ENCODE measurements around the gene FOCAD.

FOCAD gene

DNA sequence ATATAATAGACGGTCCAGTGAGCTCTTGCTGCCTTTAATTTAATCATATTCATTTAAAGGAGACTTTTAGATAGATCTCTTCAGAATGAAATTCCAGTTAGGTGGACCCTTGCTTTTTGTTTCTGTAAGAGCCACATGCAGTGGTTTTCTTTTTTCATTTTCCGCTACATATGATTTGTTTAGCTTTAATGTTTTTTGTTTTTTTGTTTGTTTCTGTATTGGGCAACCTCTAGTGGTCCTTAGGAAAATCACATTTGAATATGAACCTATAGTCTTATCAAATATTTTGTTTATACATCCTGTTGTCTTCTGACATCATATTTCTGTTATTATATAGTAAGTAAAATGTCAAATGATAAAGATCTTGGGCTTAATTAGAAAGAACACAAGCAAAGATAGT is 196.6 kb downstream of the FOCAD start:
- H3K27ac ChIP-seq, result no peak overlapping the region
- no peak for DNase-seq
- intact Hi-C loops (cut with DNase I; ENCODE audit: low total_unique reads), result loop anchor here (10.0 kb wide), 1 partner anchor 234 kb away; no protein-coding TSS in a partner anchor

DNA sequence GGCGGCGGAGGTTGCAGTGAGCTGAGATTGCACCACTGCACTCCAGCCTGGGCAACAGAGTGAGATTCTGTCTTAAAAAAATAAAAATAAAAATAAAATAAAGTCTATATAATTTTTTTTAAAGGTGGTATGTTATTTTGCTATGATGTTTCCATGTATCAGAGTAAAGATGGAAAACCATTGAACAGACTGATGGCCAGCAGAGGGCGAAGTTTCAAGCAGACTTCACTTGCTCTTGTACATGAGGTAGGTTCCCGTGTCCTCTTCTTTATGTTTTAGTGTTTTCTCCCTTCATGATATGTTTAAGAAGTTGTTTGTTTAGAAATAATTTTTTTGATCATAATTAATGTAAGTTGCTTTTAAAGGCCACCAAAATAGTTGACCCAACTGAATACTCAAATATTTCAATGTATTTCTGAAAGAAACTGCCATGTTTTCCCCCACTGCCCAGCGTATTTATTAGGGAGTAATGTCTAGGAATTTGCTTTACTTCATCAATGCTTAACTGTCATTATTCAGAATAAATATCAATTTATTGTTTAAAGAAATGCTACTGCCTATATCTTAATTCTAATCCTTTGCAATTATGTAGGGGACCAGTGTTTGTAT is 201.0 kb downstream of the FOCAD start:
- intact Hi-C loops (cut with DNase I; ENCODE audit: low total_unique reads), result loop anchor here (10.0 kb wide), 1 partner anchor 230 kb away; no protein-coding TSS in a partner anchor
- H3K4me1 ChIP-seq, result no peaks in the 10 kb centered on the region
- H3K27me3 ChIP-seq, result no peaks in the 10 kb centered on the region
- no peak overlapping the region for H3K27ac ChIP-seq
- peaks cover 0 to 10% (median 9%) of the 10 kb centered on the region in 3 donors for H3K36me3 ChIP-seq
- TF ChIP-seq, protein P1, sequence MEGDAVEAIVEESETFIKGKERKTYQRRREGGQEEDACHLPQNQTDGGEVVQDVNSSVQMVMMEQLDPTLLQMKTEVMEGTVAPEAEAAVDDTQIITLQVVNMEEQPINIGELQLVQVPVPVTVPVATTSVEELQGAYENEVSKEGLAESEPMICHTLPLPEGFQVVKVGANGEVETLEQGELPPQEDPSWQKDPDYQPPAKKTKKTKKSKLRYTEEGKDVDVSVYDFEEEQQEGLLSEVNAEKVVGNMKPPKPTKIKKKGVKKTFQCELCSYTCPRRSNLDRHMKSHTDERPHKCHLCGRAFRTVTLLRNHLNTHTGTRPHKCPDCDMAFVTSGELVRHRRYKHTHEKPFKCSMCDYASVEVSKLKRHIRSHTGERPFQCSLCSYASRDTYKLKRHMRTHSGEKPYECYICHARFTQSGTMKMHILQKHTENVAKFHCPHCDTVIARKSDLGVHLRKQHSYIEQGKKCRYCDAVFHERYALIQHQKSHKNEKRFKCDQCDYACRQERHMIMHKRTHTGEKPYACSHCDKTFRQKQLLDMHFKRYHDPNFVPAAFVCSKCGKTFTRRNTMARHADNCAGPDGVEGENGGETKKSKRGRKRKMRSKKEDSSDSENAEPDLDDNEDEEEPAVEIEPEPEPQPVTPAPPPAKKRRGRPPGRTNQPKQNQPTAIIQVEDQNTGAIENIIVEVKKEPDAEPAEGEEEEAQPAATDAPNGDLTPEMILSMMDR (IDR thresholded peaks at IDR 0.05), result peak; percentile 59 to 62
- H3K4me3 ChIP-seq, result no peak overlapping the region
- peak; percentile 57 to 72 for DNase-seq
- no peaks in the 10 kb centered on the region for H3K9me3 ChIP-seq

More for the DNA sequence above, 196.6 kb downstream of the FOCAD start:
- Histone ChIP-seq H3K4me3 (no peak overlapping the region), H3K36me3 (peaks cover 0 to 10% (median 9%) of the 10 kb centered on the region in 3 donors), H3K27me3 (no peaks in the 10 kb centered on the region), H3K4me1 (no peaks in the 10 kb centered on the region), H3K9me3 (no peaks in the 10 kb centered on the region)
- TF ChIP-seq, protein P1 (IDR thresholded peaks at IDR 0.05), result no peak

DNA sequence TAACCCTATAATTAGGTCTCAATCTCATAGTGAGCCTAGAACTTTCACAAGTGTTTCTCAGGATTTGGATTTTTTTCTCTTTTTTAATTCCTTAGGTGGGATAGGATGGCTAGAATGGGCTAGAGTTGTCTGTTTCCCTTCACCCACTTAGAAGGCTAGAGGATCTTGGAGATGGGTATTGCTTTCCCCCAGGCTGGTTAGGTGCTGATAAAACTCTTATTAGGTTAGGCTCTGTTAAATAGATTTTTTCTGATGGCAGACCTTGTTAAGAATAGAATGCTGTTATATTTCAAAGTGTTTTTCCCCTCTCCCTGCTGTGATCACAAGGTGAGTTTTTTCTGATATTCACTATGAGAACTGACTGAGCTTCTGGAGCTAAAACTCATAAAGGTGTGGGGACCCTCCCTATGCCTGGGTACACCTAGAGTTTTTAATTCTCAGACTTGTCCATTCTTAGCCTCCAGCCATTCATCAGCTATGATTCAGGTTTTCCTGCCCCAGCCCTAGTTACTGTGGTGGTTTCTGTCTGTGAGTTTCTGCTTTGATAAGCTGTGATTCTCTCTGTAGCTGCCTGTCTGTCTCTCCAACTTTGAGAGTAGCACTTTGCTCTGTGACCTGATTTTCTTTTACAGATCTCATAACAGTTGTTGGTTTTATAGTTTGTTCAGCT is 215.0 kb downstream of the FOCAD start:
- intact Hi-C loops (cut with DNase I; ENCODE audit: low total_unique reads), result no loop called here
- Histone ChIP-seq H3K36me3 (no peaks in the 10 kb centered on the region), H3K27ac (no peak overlapping the region), H3K4me1 (no peaks in the 10 kb centered on the region), H3K4me3 (no peak overlapping the region), H3K27me3 (no peaks in the 10 kb centered on the region), H3K9me3 (no peaks in the 10 kb centered on the region)
- TF ChIP-seq, protein P1 (IDR thresholded peaks at IDR 0.05), result no peak
- no peak for DNase-seq

DNA sequence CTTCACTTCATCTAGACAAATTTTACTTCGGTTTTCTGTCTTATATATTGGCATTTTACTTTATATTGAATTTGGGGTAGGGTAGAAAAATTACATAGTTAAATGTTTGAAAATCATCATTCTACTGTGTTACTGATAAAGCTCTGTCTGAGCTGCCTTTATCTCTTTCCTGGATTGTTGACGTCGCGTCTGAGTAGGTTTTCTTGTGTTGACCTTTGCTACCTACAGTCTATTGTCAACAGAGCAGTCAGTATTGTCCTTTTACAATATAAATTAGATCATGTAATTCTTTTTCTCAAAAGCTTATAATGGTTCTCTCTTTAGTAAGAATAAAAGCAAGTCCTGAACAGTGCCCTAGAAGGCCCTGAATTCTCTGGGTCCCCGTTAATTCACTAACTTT is 219.2 kb downstream of the FOCAD start:
- Histone ChIP-seq H3K4me3 (no peak overlapping the region), H3K36me3 (no peaks in the 10 kb centered on the region), H3K27me3 (no peaks in the 10 kb centered on the region), H3K9me3 (no peaks in the 10 kb centered on the region), H3K27ac (no peak overlapping the region), H3K4me1 (no peaks in the 10 kb centered on the region)
- TF ChIP-seq, protein P1 (IDR thresholded peaks at IDR 0.05), result no peak
- no peak for DNase-seq
- intact Hi-C loops (cut with DNase I; ENCODE audit: low total_unique reads), result no loop called here

DNA sequence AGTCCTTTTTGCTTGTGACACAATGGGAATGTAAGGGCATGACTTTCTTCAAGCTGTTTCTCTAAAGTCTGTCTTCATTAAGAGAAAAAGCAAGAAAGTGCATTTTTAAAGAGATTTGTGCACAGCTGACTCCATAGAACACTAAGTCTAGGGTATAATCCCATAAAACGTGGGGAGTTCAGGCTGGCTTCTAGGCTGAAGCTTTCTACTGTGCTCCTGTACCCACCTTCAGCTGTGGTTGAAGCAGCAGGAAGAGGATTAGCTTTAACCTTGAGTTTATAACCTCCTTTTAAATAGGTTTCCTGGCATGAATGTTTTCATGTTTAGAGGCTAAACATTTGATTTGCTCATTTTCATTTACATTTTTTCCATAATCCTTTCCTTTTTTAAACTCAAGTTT is 220.9 kb downstream of the FOCAD start:
- Histone ChIP-seq H3K4me1 (no peaks in the 10 kb centered on the region), H3K9me3 (no peaks in the 10 kb centered on the region), H3K4me3 (no peak overlapping the region), H3K27ac (no peak overlapping the region), H3K27me3 (no peaks in the 10 kb centered on the region), H3K36me3 (no peaks in the 10 kb centered on the region)
- TF ChIP-seq, protein P1 (IDR thresholded peaks at IDR 0.05), result no peak
- intact Hi-C loops (cut with DNase I; ENCODE audit: low total_unique reads), result no loop called here
- no peak for DNase-seq

Data from tibial artery (tissue), 4 donors.